Activated T-cell treated with anti-CD3 and anti-CD28 coated beads for 24 hours (primary cell): ENCODE measurements around the gene SLC22A23.
"Not testable (repeated sequence)": the region's sequence is repeated elsewhere in the genome, so short reads cannot be mapped to it uniquely, and the experiment has no call there.

Experiments
- DNase-seq: peaks from one replicate; pipeline ENCODE4 v3.0.0-alpha.2; 2020; ENCODE audit warnings: low read depth

The SLC22A23 gene

DNA sequence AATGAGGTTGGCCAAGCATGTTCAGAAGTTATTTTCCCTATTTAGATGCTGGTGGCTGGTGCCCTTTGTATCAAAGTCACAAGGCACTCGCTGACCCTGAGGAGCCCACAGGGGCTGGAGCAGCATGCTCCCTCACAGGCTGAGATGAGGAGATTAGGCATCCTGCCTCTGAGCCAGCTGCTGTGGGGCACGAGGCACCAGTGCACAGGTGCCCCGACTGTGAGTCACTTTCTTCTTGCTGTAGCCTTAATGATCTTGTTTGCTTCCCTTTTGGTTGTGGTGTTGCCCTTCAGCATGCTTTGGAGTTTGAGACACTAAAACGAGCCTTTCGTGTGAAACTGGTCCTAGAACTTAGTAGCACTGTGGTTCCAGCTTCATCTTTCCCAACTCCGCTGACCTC, 193.8 kb downstream of the SLC22A23 start:
- DNase-seq, result no peak

DNA sequence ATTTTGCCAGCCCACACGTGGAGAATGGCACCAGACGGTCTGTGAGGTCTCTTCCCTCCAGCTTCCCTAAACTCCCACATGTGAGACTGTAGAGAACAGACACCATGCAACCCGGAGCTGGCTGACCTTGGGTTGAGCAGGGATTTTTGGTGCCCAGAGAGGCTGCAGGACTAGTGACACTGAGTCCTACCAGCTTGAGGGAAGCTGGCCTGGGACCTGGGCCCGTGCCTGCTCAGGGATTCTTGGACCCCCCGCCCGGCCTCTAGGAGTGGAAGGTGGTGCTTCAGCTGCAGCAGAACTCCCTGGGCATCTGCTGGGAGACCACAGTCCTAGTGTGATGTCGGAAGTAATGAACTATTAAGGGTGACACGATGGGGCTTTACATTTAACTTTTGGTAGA, 194.9 kb downstream of the SLC22A23 start:
- DNase-seq, result no peak

DNA sequence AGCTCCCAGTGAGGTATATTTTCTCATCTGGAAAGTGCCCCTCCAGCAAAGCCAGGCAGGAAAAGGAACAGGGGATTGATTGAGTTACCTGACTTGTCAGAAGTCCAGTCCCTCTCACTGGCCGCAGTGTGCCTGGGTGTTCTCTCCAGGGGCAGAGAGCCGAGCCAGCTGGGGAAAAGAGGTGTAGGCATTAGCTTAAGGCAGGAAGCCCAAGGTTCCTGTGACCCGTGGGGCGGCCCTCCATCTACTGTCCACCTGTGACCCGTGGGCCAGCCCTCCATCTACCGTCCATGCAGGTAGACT, 195.4 kb downstream of the SLC22A23 start:
- no peak for DNase-seq

DNA sequence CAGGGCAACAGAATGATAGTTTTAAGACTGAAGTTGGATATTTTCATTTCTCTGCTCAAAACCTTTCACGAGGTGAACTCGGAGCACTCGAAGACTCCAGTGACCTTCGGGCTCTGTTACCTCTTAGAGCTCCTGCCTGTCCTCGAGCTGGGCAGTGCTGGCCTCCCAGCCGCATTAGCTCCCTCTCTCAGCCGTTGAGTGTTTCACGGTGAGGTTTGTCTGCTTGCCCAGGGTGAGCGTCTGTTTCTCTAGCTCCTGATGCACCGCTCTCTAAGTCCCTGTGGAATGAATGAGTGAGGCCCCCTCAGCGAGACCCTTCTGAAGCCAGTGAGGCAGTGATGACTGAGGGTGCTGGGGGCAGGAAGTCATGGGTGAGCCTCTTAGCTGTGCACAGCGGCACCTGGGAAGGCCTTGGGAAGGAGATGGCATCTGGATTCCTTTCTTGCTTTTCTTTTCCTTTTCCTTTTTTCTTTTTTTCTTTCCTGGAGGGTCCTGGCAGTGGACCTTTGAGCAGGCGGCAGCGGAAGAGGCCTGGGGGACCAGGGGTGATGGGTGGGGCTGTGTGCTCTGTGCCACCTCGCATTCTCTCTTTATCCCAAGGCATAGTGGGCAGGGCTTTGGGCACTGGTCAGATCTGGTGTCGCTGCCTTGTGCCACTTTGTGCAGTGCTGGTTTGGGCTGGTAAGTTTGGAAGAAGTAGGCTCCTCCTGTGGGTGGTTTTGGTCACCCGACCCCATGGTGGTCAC, 195.9 kb downstream of the SLC22A23 start:
- no peak for DNase-seq

DNA sequence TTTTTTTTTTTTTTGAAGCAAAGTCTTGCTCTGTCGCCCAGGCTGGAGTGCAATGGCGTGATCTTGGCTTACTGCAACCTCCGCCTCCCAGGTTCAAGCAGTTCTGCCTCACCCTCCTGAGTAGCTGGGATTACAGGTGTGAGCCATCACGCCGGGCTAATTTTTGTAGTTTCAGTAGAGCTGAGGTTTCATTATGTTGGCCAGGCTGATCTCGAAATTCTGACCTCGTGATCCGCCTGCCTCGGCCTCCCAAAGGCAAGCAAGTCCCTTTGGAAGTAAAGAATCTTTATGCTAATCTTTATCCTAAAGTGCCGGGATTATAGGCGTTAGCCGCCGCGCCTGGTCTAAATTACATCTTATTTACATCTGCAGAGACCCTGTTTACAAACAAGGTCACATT, 196.6 kb downstream of the SLC22A23 start:
- DNase-seq, result no peak

DNA sequence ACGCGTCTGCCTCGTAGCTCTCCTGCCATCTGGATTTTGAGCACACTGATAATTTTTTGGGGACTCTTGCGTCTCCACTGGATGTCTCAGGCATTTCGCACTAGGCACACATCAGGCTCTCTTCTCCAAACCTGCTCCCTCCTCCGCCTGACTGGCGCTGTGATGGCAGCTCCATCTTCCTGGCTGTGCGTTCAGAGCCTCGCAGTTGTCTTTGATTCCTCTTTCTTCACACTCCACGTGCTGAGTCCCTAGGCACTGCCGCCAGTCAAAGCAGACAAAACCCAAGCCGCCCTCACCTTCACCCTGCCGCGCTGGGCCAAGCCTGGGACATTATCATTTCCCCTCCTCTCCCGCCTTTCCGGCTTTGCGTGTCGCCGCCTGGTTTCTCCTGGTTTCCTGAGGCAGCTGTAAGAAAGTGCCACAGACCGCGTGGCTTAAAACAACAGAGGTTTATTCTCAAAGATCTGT, 197.3 kb downstream of the SLC22A23 start:
- peak; percentile 15 for DNase-seq

DNA sequence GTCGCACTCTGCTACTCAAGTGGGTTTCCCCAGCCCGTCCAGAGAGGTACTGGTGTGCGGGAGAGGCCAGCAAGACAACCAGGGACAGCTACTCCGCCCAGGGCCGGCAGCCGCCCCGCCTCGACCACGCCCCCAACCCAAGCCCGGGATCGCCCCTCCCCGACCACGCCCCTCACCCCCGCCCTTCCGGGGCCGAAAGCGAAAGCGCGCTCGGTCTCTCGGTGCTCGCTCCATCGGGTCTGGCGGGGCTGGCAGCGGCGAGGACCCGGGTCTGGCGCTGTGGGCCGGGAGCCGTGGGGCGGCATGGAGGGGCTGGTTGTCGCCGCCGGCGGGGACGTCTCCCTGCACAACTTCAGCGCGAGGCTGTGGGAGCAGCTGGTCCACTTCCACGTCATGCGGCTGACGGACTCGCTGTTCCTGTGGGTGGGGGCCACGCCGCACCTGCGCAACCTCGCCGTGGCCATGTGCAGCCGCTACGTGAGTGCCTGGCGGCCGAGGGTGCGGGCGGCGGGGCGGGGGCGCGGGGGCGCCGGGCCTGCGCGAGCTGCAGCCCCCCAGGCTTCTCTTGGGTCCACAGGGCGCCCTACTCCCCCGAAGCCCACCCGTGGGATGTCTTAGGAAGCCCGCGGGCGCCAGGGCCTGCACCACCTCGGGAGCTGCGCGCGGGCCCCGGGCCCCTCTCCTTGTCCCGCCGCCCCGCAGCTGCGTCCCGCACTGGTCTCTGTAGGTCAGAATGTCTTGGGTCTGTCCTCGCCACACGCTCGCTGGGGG, 197.9 kb downstream of the SLC22A23 start, which contains the start of gene PSMG4:
TSS of gene PSMG4 (plus strand) at position 228 of the 771 bp plus-strand sequence. CDS start at position 304, 76 bp downstream.
- peak; percentile 94 for DNase-seq

DNA sequence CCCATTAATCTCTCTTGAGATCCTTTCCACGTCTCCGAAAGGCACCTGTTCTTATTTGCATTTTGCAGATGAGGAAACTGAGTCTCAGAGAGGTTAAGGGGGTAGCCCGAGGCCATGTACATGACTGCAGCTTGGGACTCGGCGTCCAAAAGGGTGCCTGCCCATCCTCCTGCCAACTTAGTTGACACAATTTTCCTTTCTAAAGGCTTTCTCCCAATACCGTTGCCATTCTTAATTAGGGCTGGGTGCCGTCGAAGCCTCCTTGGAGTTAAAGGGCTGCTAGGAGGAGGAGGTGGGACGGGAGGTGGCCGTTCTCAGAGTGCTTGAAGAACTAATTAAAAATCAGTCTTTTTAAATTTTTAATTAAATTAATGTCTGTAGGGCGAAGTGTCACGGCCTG, 198.6 kb downstream of the SLC22A23 start:
- no peak for DNase-seq

DNA sequence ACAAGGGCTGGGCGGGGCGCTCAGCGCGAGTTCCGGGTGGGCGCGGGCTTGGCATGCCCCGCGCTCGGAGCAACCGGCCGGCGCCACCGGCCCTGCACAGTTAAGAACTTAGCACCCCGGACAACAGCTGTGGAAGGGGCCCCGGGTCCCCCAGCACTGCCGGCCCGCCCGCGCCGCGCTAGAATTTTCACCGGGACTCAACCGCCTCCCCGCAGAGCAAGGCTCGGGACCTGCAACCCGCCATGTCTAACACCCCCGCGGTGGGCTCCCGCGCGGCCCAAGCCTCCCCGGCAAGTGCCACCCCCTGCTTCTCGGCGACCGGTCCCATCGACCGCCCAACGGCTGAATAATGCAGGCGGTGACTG, 203.3 kb downstream of the SLC22A23 start:
- no peak for DNase-seq

DNA sequence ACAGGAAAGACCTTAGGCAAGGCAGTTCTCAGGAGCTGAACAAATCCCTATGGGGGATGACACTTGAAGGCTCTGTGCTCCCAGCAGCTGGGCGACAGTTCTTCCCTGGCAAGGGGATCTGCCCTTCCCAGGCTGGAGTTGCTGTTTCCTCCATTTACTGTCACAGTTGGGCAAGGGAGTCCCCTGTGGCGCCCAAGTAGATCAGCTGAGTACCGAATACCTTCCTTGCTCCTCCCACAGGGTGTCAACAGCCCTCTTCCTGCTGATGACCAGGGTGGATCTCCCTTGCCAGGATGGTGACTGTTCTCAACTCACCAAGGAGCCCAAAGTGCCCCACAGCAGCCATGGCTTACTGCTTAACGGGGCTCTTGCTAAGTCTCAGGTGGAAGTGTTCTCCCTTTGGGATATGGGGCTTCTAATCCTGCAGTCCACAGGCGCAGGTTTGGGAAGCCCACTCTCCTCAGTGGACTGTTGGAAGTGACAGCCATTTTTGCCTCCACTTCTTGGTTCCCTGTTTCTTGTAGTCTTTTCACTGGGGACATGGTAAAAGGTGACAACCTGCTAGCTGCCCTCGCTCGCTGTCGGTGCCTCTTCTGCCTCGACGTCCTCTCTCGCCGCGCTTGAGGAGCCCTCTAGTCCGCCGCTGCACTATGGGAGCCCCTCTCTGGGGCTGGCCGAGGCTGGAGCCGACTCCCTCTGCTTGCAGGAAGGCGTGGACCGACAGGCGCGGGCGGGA, 203.8 kb downstream of the SLC22A23 start:
- DNase-seq, result no peak

DNA sequence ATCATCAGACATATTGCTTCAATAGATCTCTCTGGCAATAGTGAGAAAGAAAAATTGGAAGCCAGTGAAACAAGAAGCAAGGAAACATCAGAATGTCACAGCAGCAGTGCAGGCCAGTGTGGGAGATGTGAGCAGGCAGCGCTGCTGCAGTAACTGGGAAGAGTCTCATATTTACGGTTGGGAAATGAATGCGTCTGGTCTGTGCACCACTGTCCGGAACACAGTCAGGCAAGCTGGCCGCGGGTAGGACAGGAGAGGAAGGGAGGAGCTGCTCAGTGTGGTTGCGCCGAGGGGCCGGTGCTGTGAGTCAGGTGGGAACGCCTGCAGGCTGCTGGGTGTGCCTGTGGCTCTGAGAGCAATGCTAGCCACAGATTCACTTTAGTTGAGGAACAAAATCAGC, 204.5 kb downstream of the SLC22A23 start:
- no peak for DNase-seq

DNA sequence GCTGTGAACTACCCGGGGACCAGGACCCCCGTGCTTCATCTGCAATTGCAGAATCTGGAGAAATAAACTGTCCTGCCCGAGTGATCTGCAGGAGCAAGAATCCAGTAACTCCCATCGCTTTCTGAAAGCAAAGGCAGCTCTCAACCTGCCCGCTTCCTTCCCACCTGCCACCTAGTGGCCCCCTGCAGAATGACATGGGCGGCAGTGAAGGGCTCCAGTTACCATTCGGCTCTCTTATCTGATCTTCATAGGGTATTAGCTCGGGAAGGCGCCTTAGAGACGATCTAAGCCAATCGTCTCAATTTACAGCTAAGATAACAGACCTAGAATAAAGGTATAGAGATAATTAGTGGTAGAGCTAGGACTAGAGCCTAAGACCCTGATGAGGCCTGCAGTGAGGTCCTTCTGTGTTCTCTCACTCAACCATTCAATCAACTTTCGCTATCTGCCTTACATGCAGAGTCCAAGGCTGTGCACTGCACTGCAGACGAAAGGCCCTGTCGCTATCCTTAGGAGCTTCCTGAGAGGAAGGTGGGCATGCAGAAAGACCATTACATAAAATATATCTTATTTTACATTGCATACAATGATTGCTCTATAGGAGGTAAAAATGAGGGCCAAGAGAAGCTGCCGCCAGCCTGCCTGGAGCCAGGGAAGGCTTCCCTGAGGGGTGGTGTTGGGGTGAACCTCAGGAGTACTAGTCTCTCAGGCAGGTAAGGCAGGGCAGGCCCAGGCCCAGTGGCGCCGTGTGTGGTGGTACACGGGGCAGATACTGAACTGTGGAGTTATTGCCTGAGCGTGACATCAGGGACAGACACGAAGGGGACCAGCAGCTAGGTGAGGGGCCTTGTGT, 205.2 kb downstream of the SLC22A23 start:
- peak; percentile 73 for DNase-seq

DNA sequence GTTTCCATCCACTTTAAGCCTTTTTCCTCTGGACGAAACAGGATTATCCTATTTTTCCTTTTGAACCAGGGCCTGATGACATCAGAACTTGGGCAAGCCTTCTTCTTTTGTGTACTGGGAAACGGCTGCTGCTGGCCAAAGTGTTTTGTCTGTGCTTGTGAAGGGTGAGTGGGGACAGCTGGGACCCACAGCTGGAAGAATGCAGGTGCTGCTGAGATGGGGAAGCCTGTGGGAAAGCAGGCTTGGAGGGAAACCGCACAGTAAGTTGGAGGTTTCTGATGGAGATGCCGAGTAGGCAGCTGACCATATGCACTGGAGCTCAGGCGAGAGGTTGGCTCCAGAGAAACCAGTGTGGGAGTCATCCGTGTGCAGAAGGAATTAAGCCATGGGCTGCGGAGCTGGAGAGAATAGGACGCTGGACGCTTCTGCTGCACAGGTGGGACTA, 206.6 kb downstream of the SLC22A23 start:
- DNase-seq, result no peak

DNA sequence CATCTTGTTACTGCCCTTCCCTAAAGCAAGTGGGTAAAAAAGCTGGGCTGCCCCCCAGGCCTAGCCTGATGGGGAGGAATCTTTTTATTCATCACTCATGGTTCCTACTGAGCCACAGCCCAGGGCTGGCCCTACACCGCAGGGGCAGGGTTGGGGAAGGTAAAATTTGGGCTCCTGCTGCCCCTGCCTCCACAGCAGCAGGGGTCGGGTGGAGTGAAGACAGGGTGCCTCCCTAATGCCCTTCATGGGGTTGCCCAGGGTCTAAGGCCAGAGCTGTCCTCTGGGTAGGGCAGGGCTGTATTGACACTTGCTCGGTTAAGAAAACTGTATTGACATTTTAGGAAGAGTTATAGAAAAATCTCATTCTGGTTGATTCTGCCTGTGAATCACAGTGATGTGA, 207.0 kb downstream of the SLC22A23 start:
- no peak for DNase-seq

DNA sequence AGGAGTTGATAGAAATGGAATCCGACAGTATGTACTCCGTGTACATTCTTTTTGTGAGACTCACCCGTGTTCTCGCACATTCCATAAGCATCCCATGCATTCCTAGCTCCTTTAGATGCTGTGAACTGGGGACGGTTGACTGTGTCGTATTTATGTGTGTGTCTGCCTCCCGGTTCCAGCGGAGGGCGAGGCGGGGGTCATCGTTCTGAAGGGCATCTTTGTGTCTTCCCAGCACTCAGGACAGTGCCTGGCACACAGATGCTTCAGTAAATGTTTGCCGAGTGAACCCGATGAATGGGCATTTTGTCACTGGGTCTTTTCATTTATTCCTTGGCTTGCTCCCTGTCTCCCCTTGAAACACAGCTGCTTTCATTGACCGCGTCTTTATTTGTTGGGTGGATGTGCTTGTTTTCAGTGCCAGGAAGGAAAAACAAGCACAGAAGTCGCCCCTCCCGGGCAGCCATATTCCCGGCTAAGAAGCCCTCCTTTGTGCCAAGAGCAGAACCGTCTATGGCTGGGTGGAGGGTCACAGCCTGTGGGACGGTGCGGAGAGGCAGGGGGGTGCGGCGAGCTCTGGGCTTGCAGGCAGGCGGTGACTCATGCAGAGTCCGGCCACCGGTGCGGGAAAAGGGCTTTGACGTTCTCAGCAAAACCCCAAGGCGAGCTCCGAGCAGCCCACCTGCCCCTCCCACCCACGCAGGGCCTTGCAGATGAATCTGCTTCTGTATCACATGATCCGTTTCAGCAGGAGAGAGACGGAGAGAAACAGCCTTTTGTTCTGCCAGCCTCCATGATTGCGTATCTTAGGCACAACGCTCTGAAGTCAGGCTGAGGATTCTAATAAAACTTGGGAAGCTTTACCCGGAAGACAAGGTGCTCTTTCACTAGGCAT, 209.3 kb downstream of the SLC22A23 start:
- DNase-seq, result no peak

DNA sequence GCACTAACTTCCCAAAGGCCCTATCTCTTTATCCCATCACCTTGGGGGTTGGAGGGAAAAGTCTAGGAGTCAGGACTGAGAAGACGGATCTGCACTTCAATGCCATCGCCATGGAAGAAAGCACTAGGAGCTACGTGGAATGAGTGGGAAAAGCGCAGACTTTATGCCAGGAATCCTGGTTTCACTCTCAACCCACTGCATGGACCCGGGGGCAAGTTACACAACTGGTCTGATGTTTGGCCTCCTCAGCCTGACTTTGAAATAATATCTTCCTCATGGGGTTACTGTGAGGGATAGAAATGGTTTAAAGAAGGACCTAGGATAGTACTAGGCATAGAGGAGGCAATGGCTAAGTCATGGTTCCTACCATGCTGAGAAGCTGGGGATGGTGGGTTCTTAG, 211.6 kb downstream of the SLC22A23 start:
- no peak for DNase-seq

DNA sequence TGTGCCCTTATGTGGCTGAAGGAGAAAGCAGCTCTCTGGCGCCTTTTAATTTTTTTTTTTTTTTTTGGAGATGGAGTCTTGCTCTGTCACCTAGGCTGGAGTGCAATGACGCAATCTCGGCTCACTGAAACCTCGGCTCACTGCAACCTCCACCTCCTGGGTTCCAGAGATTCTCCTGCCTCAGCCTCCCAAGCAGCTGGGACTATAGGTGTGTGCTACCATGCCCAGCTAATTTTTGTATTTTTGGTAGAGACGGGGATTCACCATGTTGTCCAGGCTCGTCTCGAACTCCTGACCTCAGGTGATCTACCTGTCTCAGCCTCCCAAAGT, 212.1 kb downstream of the SLC22A23 start:
- DNase-seq, result not testable (repeated sequence)

DNA sequence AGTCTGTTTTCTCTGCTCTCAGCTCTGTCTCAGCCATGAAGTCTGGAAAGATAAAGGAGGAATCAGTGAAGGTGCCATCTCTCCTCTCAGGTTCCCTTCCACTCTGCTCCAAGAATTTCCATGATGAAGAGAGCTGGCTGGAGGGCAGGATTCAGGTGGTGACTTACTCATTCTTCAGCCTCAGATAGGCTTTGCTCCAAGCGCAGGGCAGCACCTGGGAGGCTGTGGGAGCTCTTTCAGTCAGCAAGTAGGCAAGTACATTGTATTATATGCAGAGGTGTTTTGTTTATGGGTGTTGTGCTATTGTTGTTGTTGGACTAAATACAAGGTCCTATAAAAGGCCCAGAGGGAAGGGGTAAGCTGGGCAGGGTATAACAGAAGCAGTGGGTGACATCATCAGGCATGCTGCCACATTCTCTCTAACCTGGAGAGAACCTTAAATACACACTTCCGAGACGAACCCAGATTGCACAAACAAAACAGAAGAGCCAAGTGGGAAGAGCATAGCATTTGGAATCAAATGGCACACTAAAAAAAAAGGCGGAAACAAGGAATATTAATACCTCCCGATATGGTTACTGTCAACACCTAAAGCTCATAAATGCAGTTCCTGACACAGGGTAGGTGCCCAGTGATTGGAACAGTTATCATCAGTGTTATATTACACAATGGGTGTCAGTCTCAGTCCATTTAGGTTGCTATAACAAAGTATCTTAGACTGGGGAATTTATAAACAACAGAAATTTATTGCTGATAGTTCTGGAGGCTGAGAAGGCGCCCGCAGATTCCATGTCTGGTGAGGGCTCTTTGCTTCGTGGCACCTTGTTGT, 212.6 kb downstream of the SLC22A23 start:
- no peak for DNase-seq

DNA sequence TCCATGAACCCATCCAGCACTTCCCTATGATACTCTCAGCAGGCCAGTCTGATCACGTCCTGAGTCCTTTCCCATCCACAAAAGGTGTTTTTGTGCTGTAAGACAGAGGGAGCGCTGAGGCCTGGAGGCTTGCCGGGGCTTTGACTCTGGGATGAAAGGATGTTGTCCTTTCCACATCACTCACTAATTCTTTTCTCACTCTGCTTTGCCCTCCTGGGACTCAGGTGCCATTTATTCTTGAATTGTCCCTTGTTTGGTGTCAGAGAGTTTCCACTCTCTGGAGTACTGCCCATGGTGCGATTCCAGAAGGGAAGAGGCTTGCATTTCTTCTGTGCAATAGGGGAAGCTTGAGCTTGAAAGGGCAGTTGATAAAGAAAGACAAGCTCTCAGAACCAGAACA, 214.1 kb downstream of the SLC22A23 start:
- no peak for DNase-seq

DNA sequence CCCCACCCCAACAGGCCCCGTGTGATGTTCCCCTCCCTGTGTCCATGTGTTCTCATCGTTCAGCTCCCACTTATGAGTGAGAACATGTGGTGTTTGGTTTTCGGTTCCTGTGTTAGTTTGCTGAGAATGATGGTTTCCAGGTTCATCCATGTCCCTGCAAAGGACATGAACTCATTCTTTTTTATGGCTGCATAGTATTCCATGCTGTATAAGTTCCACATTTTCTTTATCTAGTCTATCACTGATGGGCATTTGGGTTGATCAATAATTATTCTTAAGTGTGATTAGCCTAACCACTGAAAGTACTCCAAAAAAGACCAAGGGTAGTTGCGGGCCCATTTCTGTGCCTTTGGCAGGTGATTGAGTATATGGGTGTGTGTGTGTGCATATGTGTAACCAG, 215.1 kb downstream of the SLC22A23 start:
- DNase-seq, result not testable (repeated sequence)
